GM12865 (cell line): Measurements from ENCODE around the gene MLLT3.

Source experiments
- DNase-seq: peaks from one replicate; pipeline ENCODE4 v3.0.0; 2010; ENCODE audit warnings: low read depth
- H3K4me3 ChIP-seq: 2 replicates; pipeline ENCODE4 v1.5.1; 2011; ENCODE audit warnings: mild to moderate bottlenecking, low read depth, low read length, control low read depth
- TF ChIP-seq, protein P1 (sequence below): IDR thresholded peaks from 2 replicates; pipeline ENCODE4 v1.5.1; 2011; ENCODE audit warnings: low read length, control low read depth, low read depth, inconsistent platforms; ENCODE audit not compliant: insufficient read depth; ENCODE audit errors: missing control alignments

MLLT3 gene

GRCh38 chr9:20361229-20361628 is 261.1 kb downstream of the MLLT3 start:
- DNase-seq = no peak
- TF ChIP-seq, protein P1, sequence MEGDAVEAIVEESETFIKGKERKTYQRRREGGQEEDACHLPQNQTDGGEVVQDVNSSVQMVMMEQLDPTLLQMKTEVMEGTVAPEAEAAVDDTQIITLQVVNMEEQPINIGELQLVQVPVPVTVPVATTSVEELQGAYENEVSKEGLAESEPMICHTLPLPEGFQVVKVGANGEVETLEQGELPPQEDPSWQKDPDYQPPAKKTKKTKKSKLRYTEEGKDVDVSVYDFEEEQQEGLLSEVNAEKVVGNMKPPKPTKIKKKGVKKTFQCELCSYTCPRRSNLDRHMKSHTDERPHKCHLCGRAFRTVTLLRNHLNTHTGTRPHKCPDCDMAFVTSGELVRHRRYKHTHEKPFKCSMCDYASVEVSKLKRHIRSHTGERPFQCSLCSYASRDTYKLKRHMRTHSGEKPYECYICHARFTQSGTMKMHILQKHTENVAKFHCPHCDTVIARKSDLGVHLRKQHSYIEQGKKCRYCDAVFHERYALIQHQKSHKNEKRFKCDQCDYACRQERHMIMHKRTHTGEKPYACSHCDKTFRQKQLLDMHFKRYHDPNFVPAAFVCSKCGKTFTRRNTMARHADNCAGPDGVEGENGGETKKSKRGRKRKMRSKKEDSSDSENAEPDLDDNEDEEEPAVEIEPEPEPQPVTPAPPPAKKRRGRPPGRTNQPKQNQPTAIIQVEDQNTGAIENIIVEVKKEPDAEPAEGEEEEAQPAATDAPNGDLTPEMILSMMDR = no peak
- no peak overlapping the region for H3K4me3 ChIP-seq

- TF ChIP-seq, protein P1 = no peak
- no peak for DNase-seq
- no peak overlapping the region for H3K4me3 ChIP-seq
These were observed 264.1 kb downstream of the MLLT3 start for GRCh38 chr9:20358207-20358606.

GRCh38 chr9:20357037-20357432 is 265.3 kb downstream of the MLLT3 start:
- TF ChIP-seq, protein P1 = no peak
- no peak for DNase-seq
- H3K4me3 ChIP-seq = no peak overlapping the region

GRCh38 chr9:20356403-20357036 is 265.8 kb downstream of the MLLT3 start:
- H3K4me3 ChIP-seq = no peak overlapping the region
- TF ChIP-seq, protein P1 = peak; percentile 72
- DNase-seq = peak; percentile 85

GRCh38 chr9:20355022-20355421 is 267.3 kb downstream of the MLLT3 start:
- DNase-seq = peak; percentile 48
- TF ChIP-seq, protein P1 = no peak
- no peak overlapping the region for H3K4me3 ChIP-seq

DNA sequence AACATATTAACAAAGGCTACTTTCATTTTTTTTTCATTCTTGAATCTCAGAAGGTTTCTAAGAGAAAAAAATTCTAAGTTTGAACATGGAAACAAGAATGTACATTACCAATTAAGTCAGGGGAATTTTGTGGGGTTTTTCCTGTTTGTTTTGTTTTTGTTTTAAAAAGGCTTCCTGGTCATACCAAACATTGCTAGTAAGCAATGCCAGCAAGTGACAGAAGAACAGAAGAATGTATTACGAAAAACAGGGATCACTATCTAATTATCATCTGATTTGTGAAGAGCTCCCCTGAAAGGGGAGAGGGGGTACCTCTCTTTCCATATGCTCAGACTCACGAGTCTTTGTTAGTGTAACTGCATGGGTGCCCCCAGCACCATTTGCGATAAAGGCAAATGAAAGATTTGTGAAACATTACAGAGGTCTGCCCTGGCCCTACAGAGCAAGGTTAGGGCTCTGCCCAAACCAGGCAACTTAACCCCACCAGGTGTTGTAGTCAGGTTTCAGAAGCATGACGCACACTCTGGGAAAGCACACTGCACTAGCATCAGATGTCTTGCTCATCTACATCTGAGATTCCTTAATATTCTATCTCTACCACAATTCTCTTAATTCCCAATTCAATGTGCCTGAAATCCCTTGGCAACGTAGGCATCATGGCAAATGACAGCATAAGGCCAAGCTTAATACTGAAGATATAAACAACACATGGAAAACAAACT is 268.2 kb downstream of the MLLT3 start:
- DNase-seq = peak; percentile 71
- H3K4me3 ChIP-seq = no peak overlapping the region
- TF ChIP-seq, protein P1 = no peak
